Body of pancreas (tissue), 4 donors: ENCODE results near the gene CKB. TPM values are rescaled to one million over a fixed set of nuclear protein-coding genes. Genes with fewer than 3 reads are reported as not detected.
"Not testable (repeated sequence)": the region's sequence is repeated elsewhere in the genome, so short reads cannot be mapped to it uniquely, and the experiment has no call there.

Experiments
- ATAC-seq: fragments of 150-250 bp; one replicate; pipeline ENCODE4 v1.9.1; 2016
- DNase-seq, 4 donors: peaks; one replicate each; pipeline ENCODE4 v3.0.0-alpha.2; 2019
- H3K27ac ChIP-seq, 4 donors: fragments of 200-600 bp; sonication (generic); 1 replicate in 3 of 4; 2 replicates in 1 of 4; pipeline versions ENCODE4 v1.5.1 to v1.6.1; 2016 to 2019; ENCODE audit warnings: mild to moderate bottlenecking in 1 of 4, mixed read lengths in 1 of 4, moderate library complexity in 1 of 4
- H3K27me3 ChIP-seq, 2 donors: fragments of 200-600 bp; sonication (generic); one replicate each; pipeline ENCODE4 v1.6.0; 2016; ENCODE audit warnings: mild to moderate bottlenecking in 1 of 2
- H3K36me3 ChIP-seq, 2 donors: fragments of 200-600 bp; sonication (generic); replicated peaks in 1 of 2; 2 replicates each; pipeline ENCODE4 v1.5.1; 2016; ENCODE audit warnings: low read depth in 2 of 2; ENCODE audit not compliant: insufficient read depth in 1 of 2
- H3K4me1 ChIP-seq: fragments of 200-600 bp; sonication (generic); one replicate; pipeline ENCODE4 v1.6.0; 2016
- H3K4me3 ChIP-seq, 2 donors: fragments of 200-600 bp; sonication (generic); 1 replicate in 1 of 2; 2 replicates in 1 of 2; pipeline ENCODE4 v1.5.1; 2016 to 2019
- H3K9me3 ChIP-seq, 3 donors: fragments of 200-600 bp; sonication (generic); 1 replicate in 2 of 3; 2 replicates in 1 of 3; pipeline ENCODE4 v1.5.1; 2016
- POLR2A ChIP-seq, 3 donors: fragments of 450-650 bp; IDR thresholded peaks; one replicate each; pipeline ENCODE4 v1.6.1; 2016; ENCODE audit warnings: antibody characterized with exemption in 3 of 3, mild to moderate bottlenecking in 2 of 3
- WGBS, 2 donors: methylation state at CpG; one replicate each; pipeline ENCODE4 v1.1.5; 2017; 5-methylcytosine and 5-hydroxymethylcytosine counted together
- intact Hi-C: fragments of 100-400 bp; cut with DNase I; formaldehyde crosslinking; loops from one replicate; pipeline ENCODE4 v1.15.1; 2023
- total RNA-seq, 2 donors: library from RNA; depleted of rRNA; stranded (reverse); fragments of >200 nt; gene quantifications; one replicate each; pipeline ENCODE4 v1.1.0, GENCODE V29; 2016
- TF ChIP-seq, protein P1 (sequence below), 7 experiments: fragments of 450-650 bp in 4 of 7; fragments of 200-600 bp in 3 of 7; sonication (generic) in 3 of 7; IDR thresholded peaks; one replicate each; pipeline ENCODE4 v1.5.1; 2016 to 2019; ENCODE audit warnings: antibody characterized with exemption in 7 of 7

The CKB gene
- total RNA-seq, 2 donors from 2014 or later: 92.1 to 146 TPM

DNA sequence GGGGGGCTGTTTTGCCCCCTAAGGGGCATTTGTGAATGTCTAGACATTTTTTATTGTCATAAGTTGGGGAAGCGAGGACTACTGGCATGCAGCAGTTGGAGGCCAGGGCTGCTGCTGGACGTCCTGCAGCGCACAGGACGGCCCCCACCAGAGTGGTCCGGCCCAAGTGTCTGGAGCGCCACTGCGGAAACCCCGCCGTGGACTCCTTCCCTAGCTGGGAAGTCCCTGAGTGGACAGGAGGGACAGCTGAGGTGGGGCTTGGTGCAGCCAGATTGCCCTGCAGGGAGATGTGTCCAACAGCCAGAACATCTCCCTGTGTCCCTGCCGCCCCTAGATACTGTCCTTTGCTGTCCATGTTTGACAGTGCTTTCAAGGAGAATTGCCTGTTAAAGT, 5.5 kb downstream of the CKB start:
- Histone ChIP-seq H3K9me3 (no peaks in the 10 kb centered on the region), H3K36me3 (no peaks in the 10 kb centered on the region), H3K27me3 (no peaks in the 10 kb centered on the region), H3K4me1 (peaks cover 55% of the 10 kb centered on the region), H3K4me3 (no peak overlapping the region), H3K27ac (no peak overlapping the region)
- DNase-seq (no peak), ATAC-seq (no peak)
- intact Hi-C loops: loop anchor here (5.0 kb wide), 1 partner anchor 35 kb away; no protein-coding TSS in a partner anchor
- WGBS, 2 donors: 60 to 77% methylated on average over 1 to 10 of the region's 10 CpGs
- no peak for TF ChIP-seq POLR2A (IDR thresholded peaks at IDR 0.05)
- TF ChIP-seq, protein P1, sequence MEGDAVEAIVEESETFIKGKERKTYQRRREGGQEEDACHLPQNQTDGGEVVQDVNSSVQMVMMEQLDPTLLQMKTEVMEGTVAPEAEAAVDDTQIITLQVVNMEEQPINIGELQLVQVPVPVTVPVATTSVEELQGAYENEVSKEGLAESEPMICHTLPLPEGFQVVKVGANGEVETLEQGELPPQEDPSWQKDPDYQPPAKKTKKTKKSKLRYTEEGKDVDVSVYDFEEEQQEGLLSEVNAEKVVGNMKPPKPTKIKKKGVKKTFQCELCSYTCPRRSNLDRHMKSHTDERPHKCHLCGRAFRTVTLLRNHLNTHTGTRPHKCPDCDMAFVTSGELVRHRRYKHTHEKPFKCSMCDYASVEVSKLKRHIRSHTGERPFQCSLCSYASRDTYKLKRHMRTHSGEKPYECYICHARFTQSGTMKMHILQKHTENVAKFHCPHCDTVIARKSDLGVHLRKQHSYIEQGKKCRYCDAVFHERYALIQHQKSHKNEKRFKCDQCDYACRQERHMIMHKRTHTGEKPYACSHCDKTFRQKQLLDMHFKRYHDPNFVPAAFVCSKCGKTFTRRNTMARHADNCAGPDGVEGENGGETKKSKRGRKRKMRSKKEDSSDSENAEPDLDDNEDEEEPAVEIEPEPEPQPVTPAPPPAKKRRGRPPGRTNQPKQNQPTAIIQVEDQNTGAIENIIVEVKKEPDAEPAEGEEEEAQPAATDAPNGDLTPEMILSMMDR (IDR thresholded peaks at IDR 0.05): no peak

DNA sequence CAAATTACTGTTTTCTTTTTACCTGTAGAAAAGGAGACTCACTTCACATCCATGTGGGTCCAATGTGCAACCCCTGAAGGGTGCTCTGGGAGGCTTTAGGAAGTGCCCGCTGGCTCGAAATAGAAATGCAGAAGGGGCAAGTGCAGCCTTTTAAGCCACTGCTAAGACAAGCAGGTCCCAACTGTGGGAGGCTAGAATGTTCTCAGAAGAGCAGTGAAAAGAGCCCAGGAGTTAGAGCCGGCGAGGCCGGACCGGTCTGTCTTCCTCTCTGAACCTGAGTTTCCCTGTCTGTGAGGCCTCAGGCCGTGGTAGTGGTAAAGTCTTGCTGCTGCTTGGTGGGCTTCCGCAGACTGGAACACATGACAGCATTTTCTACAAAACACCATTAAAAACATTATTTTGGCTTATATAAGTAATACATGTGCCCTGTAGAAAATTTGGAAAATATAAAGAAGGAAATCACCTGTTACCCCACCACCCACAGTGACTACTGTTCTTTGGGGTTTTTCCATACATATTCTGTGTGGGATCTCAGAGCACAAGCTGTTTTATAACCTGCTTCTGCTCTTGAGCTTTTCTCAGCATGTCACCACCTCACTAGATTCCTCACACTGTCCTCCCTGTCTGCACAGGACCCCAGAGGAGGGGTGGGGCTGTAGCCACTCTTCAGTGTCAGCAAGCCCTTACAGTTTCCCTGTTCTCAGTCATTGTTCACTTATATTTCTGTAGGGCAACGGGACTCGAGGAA, 6.0 kb downstream of the CKB start:
- no peak for TF ChIP-seq POLR2A (IDR thresholded peaks at IDR 0.05)
- TF ChIP-seq, protein P1 (IDR thresholded peaks at IDR 0.05): no peak
- H3K9me3 ChIP-seq: no peaks in the 10 kb centered on the region
- no peaks in the 10 kb centered on the region for H3K27me3 ChIP-seq
- H3K27ac ChIP-seq: no peak overlapping the region
- intact Hi-C loops: loop anchor here (5.0 kb wide), 1 partner anchor 36 kb away; no protein-coding TSS in a partner anchor
- DNase-seq: peak in 1 of 4 donors; percentile 3
- no peak overlapping the region for H3K4me3 ChIP-seq
- no peak for ATAC-seq
- WGBS, 2 donors: 68 to 81% methylated on average over 7 to 10 of the region's 10 CpGs
- no peaks in the 10 kb centered on the region for H3K36me3 ChIP-seq
- peaks cover 50% of the 10 kb centered on the region for H3K4me1 ChIP-seq

DNA sequence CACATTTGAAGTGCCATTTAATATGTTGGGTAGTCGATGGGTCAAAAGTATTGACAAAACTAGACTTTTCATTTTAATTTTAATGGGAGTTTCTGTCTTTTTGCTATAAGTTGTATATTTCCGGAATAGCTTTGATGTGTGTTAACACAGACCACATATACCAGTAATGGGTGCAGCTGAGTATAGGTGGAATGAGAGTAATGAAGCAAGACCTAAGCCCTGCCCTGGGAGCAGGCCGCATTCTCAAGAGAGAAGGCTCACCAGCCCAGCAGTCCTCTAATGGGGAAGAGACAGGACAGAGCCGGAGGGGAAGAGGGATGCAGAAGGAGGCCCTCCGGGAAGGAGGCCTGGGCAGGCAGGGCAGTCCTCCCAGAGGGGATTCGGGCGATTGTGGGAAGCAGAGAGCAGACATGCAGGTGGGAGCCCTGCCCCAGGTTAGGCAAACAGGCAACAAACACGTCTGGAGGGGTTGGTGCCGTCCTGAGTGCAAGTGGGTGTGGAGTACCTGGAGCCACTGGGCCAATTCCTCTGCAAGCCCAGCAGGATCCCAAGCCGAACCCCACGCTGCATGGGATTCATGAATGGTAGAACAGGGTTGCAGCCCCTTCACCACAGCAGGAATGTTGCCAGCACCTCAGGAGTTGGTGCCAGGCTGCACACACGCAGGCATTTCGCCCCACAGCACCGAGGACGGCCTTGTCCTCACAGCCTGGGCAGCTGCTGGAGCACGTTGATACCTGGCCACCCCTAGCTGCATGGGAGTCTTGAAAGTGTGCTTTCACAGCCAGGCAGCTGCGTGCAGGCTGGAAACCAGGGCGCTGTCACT, 7.8 kb downstream of the CKB start:
- H3K4me1 ChIP-seq: peaks cover 32% of the 10 kb centered on the region
- no peak for ATAC-seq
- no peak overlapping the region for H3K27ac ChIP-seq
- DNase-seq: peak in 1 of 4 donors; percentile 11
- H3K27me3 ChIP-seq: no peaks in the 10 kb centered on the region
- peaks cover 0 to 2% of the 10 kb centered on the region in 2 donors for H3K36me3 ChIP-seq
- no peaks in the 10 kb centered on the region for H3K9me3 ChIP-seq
- WGBS, 2 donors: 78 to 81% methylated on average over 12 to 18 of the region's 18 CpGs
- TF ChIP-seq, protein P1 (IDR thresholded peaks at IDR 0.05): no peak
- no peak for TF ChIP-seq POLR2A (IDR thresholded peaks at IDR 0.05)
- no peak overlapping the region for H3K4me3 ChIP-seq
- intact Hi-C loops: loop anchor here (5.0 kb wide), 1 partner anchor 37 kb away; no protein-coding TSS in a partner anchor

DNA sequence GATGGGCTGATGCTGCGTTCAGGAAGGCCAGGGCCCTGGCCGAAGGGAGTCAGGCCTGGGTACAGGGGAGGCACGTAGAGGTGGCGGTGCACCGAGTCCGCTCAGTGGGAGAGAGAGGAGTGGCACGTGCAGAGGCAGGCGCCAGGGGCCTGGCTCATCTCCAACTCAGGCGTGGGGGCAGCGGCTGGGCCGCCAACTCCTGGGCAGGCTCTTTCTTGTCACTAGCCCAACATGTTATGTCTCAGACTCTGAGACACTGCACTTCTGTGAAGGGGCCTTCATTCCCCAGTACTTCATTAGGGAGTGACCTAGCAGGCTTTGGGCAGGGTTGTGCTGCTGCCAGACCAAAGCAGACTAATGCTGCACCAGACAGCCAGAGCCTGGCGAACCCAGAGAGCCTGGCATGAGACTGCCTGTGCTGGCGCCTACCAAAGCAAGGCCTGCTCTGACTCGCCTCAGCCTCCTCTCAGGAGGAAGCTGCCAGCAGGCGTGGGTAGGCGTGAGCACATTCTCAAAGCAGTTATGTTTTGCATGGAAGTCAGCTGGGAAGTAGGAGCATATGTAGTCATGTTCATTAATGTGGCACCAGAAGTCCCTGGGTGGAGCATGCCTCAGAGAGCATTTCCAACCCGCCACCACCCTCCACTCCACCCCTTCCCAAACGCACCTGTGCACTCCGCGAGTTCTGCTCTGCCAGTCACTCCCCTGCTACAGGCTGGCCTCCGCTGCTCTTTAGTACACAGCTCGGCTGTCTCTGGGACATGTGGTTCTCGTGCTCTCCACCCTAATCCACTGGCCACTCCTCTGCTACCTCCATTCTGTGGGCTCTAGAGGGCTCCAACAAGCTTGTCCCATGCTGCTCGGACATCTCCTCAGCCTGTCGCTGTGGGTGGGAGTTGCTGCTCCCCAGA, 9.7 kb downstream of the CKB start:
- ATAC-seq (peak; percentile 64), DNase-seq (peak in 3 of 4 donors; percentile 60 to 68 (median 65))
- peak overlapping the region; percentile 33 to 70 (median 66) for H3K27ac ChIP-seq
- peaks cover 14% of the 10 kb centered on the region for H3K4me1 ChIP-seq
- intact Hi-C loops: no loop called here
- H3K9me3 ChIP-seq: no peaks in the 10 kb centered on the region
- no peak overlapping the region for H3K4me3 ChIP-seq
- peaks cover 0 to 2% of the 10 kb centered on the region in 2 donors for H3K36me3 ChIP-seq
- no peaks in the 10 kb centered on the region for H3K27me3 ChIP-seq
- TF ChIP-seq POLR2A (IDR thresholded peaks at IDR 0.05): peak in 1 of 3 donors; percentile 7
- TF ChIP-seq, protein P1 (IDR thresholded peaks at IDR 0.05): no peak
- WGBS, 2 donors: 48 to 58% methylated on average over 13 to 22 of the region's 25 CpGs

DNA sequence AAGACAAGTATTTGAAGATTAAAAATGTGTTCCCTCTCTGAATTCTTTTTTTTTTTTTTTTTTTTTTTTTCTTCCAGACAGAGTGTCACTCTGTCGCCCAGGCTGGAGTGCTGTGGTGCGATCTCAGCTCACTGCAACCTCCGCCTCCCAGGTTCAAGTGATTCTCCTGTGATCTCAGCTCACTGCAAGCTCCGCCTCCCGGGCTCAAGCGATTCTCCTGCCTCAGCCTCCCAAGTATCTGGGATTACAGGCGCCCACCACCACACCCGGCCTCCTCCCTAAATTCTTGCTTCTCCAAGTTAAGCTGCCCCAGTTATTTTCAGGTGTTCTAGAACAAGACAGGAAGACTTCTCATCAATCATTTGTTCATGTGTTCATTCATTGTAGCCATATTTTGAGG, 10.4 kb downstream of the CKB start:
- ATAC-seq, H3K4me3 ChIP-seq, intact Hi-C loops, DNase-seq, H3K9me3 ChIP-seq, H3K36me3 ChIP-seq, H3K27me3 ChIP-seq: not testable (repeated sequence)
- 92 to 96% methylated on average over 8 of the region's 8 CpGs for WGBS, 2 donors
- H3K27ac ChIP-seq: peak overlapping the region; percentile 33 to 70 (median 66)
- H3K4me1 ChIP-seq: peaks cover 14% of the 10 kb centered on the region
